B cell (primary cell): ENCODE measurements around the gene NUDC.

Experiments
- CTCF ChIP-seq: fragments of 200-600 bp; IDR thresholded peaks from one replicate; pipeline ENCODE4 v1.8.0; 2022; ENCODE audit warnings: antibody characterized with exemption, mild to moderate bottlenecking
- EZH2 ChIP-seq: IDR thresholded peaks from 2 replicates; pipeline ENCODE4 v1.6.1; 2012; ENCODE audit warnings: borderline replicate concordance, low read depth, mild to moderate bottlenecking, moderate library complexity, low read length; ENCODE audit not compliant: insufficient read depth, poor library complexity, severe bottlenecking

GRCh38 chr1:26976621-26977510, 55.3 kb downstream of the NUDC start:
- TF ChIP-seq CTCF = no peak
- TF ChIP-seq EZH2 = no peak
